KG1 (cell line): ENCODE measurements around the gene ADGRL3.
A peak's percentile ranks its signal among the peaks of the same experiment; 100 is the strongest.
"Not testable (repeated sequence)": the region's sequence is repeated elsewhere in the genome, so short reads cannot be mapped to it uniquely, and the experiment has no call there.

Experiments
- DNase-seq: peaks from one replicate; lab custom pipeline; 2025; lab: John Stamatoyannopoulos, UW

The ADGRL3 gene

DNA sequence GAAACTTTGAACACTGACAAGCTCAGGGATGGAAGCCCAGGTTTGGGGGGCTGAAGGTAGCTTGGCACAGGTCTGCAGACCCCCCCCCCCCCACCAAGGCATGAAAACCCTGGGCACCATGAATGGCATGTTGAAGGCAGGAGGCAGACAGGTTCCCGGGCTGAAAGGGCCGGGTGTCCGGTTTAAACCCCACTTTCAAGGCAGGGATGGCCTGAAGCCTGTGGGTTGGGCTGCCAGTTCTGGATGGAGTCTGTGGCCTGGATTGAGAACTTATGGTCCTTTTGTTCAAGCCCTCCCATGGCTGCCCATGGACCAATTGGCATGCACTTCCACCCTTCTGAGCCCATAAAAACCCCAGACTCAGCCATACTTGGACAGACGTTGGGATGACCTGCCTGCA is 616.9 kb downstream of the ADGRL3 start:
- no peak for DNase-seq

DNA sequence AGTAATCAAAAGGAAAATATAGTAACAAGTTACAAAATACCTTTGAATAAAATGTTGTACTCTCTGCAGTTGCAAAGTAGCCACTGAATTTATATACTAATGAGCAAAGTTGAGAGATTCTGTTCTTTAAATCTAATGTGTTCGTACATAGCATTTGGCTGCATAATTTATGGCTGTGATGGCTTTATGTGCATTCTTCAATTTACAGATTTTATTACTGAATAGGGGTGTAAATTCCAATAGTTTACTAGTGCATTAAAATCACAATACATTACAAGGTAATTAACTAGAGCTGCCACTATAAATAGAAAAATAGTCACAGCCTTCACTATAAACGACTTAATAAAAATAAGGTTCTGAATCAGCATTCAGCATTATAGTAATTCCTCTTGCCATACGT is 620.0 kb downstream of the ADGRL3 start:
- no peak for DNase-seq

DNA sequence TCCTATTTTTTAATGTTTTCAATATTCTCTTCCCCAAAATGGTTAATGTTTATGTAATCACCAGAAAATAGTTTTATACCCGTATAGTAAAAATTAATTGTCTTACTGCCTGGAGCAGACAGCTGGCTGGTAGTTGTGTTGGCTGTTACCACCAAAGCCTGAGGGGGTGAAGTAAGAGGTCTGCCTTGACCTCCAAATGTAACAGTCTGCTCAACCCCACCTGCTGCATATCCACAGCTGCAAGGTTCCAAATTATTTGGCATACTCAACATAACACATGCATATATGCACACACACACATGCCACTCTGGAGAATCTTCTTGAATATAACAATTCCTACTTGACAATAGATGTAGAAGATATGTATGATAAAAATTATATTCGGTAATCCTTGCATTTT is 624.3 kb downstream of the ADGRL3 start:
- DNase-seq, result no peak

DNA sequence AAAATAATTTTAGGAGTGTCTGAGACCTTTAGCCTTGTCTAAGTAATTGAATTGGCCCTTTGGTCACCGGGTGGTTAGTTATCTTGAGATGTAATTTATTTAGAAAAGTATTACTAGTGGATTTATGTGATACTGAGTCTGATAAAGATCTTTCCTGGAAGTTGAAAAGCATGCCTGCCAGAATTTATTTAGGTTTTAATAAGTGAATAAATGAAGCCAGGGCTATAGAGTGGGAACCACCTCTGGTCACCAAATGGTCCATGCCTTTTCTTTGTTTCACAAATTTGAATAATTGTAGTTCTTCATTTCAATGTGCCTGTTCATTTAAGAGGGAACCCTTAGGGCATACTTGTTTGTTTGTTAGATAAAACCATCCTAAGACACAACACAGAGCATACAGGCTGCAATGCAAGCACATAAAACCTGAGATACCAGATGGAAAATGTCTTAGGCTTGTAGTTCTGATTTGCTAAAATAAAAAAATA is 627.8 kb downstream of the ADGRL3 start:
- no peak for DNase-seq

DNA sequence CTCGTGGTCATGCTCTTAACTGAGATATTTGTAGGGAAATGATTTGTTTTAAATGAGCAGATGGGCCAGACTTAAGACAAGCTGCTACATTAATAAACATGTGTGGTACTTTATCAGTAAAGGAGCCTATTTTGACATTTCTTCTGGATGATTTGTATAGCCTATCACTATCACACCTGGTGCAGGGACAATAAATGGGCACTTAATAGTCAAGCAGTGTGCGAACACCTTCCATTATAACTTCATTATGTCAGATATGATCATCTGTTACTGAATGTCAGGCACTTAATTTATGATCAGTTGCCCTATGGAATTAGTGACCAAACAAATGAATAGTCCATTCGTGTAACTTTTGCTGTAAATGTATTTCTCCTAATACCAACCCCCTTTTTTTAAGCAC is 628.8 kb downstream of the ADGRL3 start:
- no peak for DNase-seq

DNA sequence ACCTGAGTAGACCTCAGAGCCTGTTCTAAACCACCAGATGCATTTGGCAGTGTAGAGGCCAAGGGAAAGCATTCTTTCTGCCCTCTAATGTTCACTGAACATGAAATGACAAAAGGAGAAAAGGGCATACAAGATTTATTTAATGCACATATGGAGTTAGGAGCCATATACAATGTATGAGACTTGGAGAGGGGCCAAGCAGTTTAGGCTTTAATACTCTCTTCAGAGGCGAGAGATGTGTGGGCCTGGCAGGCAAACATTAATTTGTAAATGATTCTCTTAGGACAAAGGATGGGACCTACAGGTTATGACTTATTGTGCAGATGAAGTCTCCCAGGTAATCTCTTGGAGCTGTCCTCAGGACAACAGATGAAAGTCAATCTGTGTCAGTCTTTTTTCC is 631.9 kb downstream of the ADGRL3 start:
- DNase-seq, result no peak

DNA sequence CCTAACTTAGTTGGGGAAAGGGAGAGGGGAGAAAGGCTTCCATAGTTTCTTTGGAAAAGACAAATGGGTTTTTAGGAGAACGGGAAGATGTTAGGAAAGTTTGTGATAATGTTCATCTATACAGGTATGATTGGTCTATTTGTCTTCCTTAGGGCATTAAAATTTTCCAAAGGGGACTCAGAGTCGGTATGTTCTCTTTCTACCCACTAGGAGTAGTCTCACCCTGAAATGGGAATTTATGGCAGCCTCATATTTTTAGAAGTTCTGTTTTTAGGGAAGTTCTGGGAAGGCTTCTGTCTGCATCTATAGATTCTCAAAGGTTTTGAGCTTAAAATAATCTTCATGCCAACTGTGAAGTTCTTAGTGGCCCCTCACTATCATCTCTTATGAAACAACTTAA is 637.3 kb downstream of the ADGRL3 start:
- DNase-seq, result no peak

DNA sequence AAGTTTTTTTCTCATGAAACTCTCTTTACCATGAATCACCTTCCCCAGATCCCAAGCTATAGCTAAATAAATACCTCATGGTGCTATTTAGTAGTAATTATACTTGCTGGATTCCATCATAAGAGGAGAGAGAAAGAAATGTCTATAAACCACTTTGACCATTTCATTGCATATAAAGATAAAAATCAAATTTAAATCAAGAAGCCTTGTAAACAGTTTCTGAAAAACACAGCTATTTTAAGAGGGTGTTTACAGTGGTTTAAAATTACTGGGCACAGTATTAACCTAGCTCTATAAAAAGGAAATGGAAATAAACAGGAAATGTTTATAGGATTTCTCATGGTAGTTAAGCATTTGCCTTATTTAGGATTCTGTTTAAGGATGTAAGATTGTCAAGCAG is 637.9 kb downstream of the ADGRL3 start:
- no peak for DNase-seq

DNA sequence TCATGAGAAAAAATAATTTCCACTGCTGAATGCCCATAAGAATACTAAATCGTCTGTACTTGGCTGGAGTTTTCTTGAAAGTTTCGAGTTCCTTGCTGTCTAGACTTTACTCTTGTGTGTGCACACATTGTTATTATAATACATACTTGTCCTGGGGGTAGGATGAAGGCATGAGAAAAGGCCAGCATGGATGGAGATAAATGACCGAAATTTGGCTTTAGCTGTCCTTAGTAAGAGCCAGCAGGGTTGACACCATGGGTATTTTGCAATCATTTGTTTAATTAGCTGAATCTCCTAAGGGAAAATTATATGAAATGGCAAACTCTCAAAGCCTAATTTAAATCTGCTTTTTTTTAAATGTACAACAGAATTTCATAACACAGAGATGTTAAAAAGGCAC is 641.6 kb downstream of the ADGRL3 start:
- no peak for DNase-seq

DNA sequence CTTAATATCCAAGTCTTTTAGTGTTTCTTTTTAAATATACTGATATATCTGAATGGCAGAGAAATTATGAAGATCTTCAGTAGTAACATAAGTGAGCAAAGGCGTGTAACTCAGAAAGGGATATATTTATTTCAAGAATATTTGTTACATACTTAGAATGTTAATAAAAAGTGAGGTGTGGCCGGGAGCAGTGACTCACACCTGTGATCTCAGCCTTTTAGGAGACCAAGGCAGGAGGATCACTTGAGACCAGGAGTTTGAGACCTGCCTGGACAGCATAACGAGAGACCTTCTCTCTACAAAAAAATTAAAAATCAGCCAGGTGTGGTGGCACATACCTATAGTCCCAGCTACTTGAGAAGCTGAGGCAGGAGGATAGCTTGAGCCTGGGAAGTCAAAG is 651.0 kb downstream of the ADGRL3 start:
- no peak for DNase-seq

DNA sequence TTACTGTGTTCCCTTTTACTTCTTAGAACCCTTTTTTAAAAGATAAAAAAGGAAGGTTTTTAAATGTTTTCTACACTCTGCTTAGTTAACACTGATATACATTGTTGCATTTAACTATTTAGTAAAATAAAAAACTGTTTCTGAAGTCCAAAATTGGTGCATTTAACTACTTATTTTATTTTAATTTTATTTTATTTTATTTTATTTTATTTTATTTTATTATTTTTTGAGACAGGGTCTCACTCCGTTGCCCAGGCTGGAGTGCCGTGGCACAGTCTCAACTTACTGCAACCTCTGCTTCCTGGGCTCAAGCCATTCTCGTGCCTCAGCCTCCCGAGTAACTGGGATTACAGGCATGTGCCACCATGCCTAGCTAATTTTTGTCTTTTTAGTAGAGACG is 652.0 kb downstream of the ADGRL3 start:
- not testable (repeated sequence) for DNase-seq

DNA sequence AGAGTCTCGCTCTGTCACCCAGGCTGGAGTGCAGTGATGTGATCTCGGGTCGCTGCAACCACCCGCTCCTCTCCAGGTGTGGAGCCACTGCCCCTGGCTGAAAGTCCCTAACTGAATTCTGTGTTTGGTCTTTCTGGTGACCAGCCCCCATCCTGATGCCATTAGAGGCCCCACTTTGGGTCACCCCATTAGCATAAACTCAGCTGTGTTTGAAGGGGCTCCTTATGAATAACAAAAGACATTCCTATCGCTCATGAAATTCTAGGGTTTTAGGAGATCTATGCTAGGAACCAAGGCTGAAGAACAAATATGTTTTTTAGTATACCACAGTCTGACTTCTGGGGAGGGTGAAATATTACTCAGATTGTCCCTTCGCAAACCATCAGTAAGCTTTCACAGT is 652.9 kb downstream of the ADGRL3 start:
- DNase-seq, result no peak

DNA sequence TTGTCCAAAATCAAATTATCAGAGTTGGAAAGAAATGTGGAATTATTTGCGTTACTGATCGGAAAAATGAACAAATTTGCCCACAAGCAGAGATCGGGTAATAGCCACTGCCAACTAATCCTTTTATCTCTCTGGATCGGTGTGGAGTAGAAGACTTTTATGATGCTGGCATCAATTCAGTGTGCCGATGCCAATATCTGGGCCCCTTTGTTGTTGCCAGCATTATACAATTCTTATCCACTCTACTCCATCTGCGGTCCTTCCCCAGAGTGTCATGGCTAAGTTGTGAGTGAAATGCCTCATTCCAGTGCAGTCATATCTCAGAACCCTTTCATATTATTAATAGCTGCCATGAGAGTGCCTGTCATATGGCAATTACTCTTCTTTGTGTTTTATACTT is 660.2 kb downstream of the ADGRL3 start:
- DNase-seq, result no peak

DNA sequence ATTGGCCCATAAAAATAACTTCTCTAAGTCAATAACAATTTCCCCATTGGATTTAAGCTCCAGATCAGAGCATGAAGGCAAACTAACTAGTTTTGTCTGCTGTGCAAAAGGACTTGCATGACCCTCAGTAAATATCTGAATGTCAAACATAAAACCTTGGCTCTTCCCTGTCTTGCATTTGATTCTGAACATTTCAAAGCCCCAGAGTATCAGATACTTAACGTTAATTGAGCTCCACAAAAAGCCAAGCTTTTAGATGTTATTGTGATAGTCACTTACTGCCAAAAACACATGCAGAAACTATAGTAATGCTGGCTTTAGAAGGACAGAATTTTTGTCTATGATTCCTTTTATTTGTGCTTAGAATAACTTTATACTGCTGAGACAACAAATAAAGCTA is 664.2 kb downstream of the ADGRL3 start:
- DNase-seq, result no peak

DNA sequence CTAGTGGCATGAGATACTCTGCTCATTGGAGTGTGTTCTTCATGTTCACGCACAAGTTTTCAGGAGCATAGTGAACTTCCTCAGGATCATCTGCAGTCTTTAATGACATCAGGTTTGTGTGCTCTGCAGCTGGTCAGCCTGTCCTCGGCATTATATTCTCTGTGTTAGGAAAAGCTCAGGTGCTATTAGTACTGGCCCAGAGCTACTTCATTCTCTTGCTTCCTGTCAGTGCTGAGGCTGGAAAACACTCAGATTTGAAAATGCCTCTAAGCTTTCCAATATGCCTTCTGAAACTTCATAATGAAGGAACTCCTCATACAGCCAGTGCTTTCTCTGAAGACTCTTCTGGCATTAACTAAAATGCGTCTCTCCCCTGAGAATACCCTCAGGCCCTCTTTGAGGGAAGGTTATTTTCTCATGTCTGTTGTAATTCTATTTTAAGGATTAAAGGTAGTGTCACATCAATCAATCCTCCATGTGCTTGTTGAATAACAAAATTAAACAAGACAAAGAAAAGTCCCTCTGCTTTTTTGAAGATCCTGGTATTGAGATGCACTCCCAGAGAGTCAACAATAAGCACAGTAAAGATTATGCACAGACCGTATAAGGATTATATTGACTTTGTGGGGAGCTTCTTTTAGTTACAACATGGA is 666.4 kb downstream of the ADGRL3 start:
- no peak for DNase-seq

DNA sequence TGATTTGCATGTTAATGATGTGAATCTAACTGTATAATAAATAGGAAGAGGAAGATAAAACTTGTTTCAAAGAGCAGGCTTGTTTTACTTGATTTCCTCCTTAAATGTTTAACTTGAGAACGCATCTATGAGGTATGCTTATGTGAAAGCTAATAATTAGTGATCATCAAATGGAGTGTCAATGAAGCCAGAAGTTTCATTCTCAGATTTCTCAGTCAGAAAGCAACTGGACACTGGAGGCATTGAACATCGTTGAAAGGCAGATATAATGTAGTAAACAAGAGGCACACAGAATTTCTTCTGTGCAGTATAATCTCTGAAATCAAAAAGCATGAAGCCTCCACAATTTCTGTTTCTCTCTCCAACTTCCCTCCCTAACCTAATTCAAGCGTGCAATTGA is 672.9 kb downstream of the ADGRL3 start:
- DNase-seq, result peak; percentile 38

DNA sequence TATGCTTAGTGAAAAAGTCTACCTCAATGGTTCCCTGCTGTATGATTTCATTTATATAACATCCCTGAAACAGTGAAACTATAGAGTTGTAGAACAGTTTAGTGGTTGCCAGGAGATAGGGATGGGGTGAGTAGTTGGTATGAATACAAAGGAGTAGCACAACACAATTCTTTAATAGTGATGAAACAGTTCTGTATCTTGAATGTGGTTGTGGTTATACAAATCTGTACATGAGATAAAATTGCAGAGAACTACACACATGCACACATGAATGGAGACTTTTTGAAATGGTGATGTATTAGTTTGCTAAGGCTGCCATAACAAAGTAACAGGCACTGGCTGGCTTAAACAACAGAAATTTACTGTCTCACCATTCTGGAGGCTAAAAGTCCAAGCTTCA is 677.1 kb downstream of the ADGRL3 start:
- DNase-seq, result peak; percentile 77

DNA sequence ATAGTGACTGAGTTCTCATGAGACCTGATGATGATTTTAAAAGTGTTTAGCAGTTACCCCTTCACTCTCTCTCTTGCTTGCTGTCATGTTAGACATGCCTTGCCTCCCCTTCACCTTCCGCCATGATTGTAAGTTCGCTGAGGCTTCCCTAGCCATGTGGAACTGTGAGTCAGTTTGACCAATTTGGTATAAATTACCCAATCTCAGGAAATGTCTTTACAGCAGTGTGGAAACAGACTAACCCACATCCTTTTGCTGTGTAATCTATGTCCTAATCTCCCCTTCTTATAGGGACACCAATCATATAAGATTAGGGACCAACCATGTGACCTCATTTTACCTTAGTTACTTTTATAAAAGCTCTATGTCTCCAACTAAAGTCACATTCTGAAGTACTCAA is 677.8 kb downstream of the ADGRL3 start:
- DNase-seq, result peak; percentile 92

DNA sequence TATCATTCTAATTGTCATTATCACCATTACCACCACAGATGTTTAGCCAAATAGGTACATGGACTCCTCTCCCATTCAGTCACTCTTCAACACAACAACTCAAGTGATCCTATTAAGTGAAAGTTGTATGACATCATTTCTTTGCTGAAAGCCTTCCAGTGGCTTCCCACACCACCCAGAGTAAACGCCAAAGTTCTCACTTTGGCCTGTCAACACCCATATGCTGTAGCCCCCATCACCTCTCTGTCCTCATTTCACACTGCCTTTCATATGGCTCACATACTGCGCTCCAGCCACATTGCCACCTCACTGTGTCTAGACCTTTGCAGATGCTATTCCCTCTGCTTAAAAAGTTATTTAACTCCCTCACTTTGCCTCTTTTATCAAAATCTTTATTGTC is 682.3 kb downstream of the ADGRL3 start:
- no peak for DNase-seq

DNA sequence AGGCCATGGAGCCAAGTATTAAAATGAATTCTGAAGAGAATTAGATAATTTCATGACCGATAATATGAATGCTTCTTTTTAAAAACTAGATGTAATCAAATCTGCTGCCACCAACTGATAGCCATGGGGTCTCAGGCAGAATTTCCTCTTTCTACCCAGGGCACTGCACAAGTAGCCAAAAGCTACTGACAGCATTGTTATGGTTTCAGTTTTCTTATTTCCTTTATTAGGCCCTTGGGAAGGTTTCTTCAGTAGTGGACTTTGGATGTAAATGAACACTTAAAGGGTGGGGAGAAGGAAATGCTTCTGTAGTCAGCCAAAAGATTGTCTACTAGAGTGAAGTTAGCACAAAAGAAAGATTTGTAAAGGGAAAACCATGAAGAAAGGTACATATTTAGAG is 686.0 kb downstream of the ADGRL3 start:
- DNase-seq, result no peak

DNA sequence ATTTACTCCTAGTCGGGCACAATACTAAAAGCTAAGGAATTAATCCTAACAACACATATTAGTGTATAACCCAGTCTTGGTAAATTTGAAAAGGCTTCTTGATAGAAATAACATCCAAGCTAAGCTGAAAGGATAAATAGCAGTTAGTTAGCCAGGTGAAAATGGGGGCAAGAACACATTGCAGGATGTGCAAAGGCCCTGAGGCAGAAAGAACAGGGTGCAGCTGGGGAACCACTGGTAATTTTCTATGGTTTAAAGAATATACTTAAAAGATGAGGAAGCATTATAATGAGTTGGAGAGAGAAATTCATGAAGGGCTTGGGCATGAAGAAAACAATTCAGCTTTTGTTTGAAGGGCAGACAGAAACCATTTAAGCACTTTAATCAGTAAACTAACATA is 689.0 kb downstream of the ADGRL3 start:
- DNase-seq, result no peak

DNA sequence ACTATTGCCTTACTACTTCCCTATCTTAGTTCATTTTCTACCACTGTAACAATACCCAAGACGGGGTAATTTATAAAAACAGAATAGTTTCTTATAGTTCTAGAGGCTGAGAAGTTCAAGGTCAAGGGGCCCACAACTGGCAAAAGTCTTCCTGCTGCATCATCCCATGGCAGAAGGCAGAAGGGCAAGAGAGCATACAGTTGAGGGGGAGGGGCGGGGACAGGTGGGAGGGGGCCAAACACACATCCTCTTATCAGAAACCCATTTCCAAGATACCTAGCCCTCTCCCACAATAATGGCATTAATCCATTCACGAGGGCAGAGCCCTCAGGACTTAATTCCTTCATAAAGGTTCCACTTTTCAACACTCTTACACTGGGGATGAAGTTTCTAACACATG is 690.2 kb downstream of the ADGRL3 start:
- DNase-seq, result no peak

DNA sequence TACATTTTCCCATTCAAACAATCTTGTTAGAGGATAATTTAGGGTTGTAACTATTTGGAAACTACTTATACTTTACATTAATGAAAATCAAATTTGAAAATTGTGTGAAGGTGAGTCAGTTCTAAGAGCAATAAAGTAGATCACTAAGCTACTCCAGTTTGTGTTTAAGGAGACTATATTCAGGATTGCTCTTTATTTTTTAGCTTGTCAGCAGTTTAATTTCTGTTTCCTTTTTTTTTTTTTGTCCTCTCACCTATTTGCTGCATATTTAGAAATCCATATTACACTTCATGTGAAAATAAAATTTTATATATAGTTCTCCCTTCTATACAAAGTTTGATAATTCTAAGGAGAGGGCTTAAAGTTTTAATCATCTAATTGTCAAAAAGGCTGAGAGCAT is 691.8 kb downstream of the ADGRL3 start:
- no peak for DNase-seq

DNA sequence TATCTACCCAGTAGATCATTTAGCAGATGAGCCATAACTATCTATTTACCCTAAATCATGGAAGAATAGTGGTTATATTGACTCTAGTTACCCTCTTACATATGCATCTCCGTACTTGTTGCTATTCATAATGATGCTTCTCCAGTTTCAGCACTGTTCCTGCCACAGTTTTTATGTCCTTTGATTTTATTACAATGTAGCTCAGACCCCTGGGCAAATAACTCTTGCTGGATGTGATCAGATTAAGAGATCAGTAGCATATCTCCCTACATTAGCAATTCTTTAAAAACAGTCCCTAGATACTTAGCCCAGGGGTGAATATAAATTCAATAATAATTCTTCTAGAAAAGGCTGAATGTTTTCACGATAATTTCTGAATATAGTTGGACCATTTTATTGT is 696.5 kb downstream of the ADGRL3 start:
- DNase-seq, result no peak

DNA sequence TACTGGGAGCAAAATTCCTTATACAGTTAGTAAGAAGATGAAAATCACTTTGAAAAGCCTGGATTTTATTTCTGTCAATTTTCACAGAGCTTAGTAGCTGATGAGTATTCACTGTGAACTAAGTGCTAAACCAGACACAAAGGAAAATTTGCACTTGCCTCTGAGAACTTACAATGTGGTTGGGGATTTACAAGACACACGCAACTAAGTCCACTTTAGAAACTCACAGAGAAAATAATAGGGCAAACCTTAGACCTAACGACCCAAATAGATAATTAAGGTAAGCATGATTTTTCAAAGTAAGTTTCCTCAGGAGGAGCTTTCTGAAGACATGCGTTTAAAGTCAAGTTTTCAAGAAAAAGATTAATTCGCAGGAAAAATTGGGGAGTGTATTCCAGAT is 708.9 kb downstream of the ADGRL3 start:
- no peak for DNase-seq
